NCI-H82 (cell line): Measurements from ENCODE around the gene PTPRS.

ENCODE experiments used
- DNase-seq: peaks from one replicate; lab custom pipeline; 2025; lab: John Stamatoyannopoulos, UW

The PTPRS gene

GRCh38 chr19:5355076-5355475 is 14.5 kb upstream of the PTPRS start:
- DNase-seq: no peak

GRCh38 chr19:5354403-5354802 is 13.8 kb upstream of the PTPRS start:
- DNase-seq: peak; percentile 44

- DNase-seq: peak; percentile 19
Observed at GRCh38 chr19:5352229-5352763, 11.7 kb upstream of the PTPRS start.

- DNase-seq: no peak
Observed at GRCh38 chr19:5351731-5352228, 11.2 kb upstream of the PTPRS start.

GRCh38 chr19:5349041-5349440 is 8.4 kb upstream of the PTPRS start:
- peak; percentile 63 for DNase-seq

GRCh38 chr19:5345895-5346386 is 5.3 kb upstream of the PTPRS start:
- DNase-seq: no peak

GRCh38 chr19:5343848-5344247 is 3.2 kb upstream of the PTPRS start:
- DNase-seq: no peak

GRCh38 chr19:5342573-5343201 is 2.1 kb upstream of the PTPRS start:
- DNase-seq: no peak

GRCh38 chr19:5341981-5342380 is 1.4 kb upstream of the PTPRS start:
- no peak for DNase-seq

GRCh38 chr19:5341448-5341820 is 822 bp upstream of the PTPRS start:
- peak; percentile 44 for DNase-seq

- peak; percentile 44 for DNase-seq
Observed at GRCh38 chr19:5339950-5340636, 519 bp downstream of the PTPRS start.

GRCh38 chr19:5339198-5339949 is 1.2 kb downstream of the PTPRS start:
- DNase-seq: no peak

GRCh38 chr19:5338656-5339197 is 1.9 kb downstream of the PTPRS start:
- peak; percentile 91 for DNase-seq

- no peak for DNase-seq
Observed at GRCh38 chr19:5337708-5338655, 2.6 kb downstream of the PTPRS start.

GRCh38 chr19:5337126-5337525 is 3.5 kb downstream of the PTPRS start:
- no peak for DNase-seq

- peak; percentile 63 for DNase-seq
Observed at GRCh38 chr19:5336195-5336965, 4.2 kb downstream of the PTPRS start.

GRCh38 chr19:5335593-5335992 is 5.0 kb downstream of the PTPRS start:
- DNase-seq: no peak

GRCh38 chr19:5334824-5335500 is 5.7 kb downstream of the PTPRS start:
- DNase-seq: no peak

GRCh38 chr19:5334366-5334739 is 6.3 kb downstream of the PTPRS start:
- no peak for DNase-seq
